HG02938 (cell line): ENCODE measurements around the gene PSMA3.
"Not testable (repeated sequence)": the region's sequence is repeated elsewhere in the genome, so short reads cannot be mapped to it uniquely, and the experiment has no call there.

Experiments used
- ATAC-seq: cut with Tn5 transposase; IDR thresholded peaks from one replicate; pipeline ENCODE4 v1.9.1; 2021; ENCODE audit warnings: mild to moderate bottlenecking, moderate library complexity; ENCODE audit not compliant: unreplicated experiment

PSMA3 gene

GRCh38 chr14:58244556-58245387, at the start of gene PSMA3:
Gene PSMA3 (plus strand): TSS chr14:58244843. CDS start chr14:58244921, 78 bp downstream.
- peak; percentile 93 for ATAC-seq

- no peak for ATAC-seq
These were observed 48.4 kb upstream of the PSMA3 start for GRCh38 chr14:58196198-58196597.

GRCh38 chr14:58198086-58198485, 46.6 kb upstream of the PSMA3 start:
- ATAC-seq: no peak

- ATAC-seq: peak; percentile 87
These were observed 44.7 kb upstream of the PSMA3 start, which contains the start of gene ACTR10 for GRCh38 chr14:58199726-58200479. Gene ACTR10 (plus strand): TSS chr14:58200149. CDS start chr14:58200218, 69 bp downstream.

GRCh38 chr14:58200480-58200841, 44.2 kb upstream of the PSMA3 start:
- peak; percentile 18 for ATAC-seq

- no peak for ATAC-seq
These were observed 43.8 kb upstream of the PSMA3 start for GRCh38 chr14:58200846-58201245.

- ATAC-seq: no peak
These were observed 31.5 kb upstream of the PSMA3 start for GRCh38 chr14:58213176-58213575.

GRCh38 chr14:58215191-58215914, 29.3 kb upstream of the PSMA3 start:
- ATAC-seq: no peak

- ATAC-seq: no peak
These were observed 28.1 kb upstream of the PSMA3 start for GRCh38 chr14:58216544-58216943.

- no peak for ATAC-seq
These were observed 17.4 kb upstream of the PSMA3 start for GRCh38 chr14:58227096-58227819.

- ATAC-seq: no peak
These were observed 6.1 kb upstream of the PSMA3 start for GRCh38 chr14:58238252-58239243.

- no peak for ATAC-seq
These were observed 5.1 kb upstream of the PSMA3 start for GRCh38 chr14:58239244-58240195.

- ATAC-seq: peak; percentile 25
These were observed 670 bp upstream of the PSMA3 start for GRCh38 chr14:58243790-58244555.

- ATAC-seq: no peak
These were observed 919 bp downstream of the PSMA3 start for GRCh38 chr14:58245562-58245961.

- ATAC-seq: no peak
These were observed 5.0 kb downstream of the PSMA3 start for GRCh38 chr14:58249611-58250010.

GRCh38 chr14:58258156-58258555, 13.5 kb downstream of the PSMA3 start:
- no peak for ATAC-seq

GRCh38 chr14:58262005-58262404, 17.4 kb downstream of the PSMA3 start:
- not testable (repeated sequence) for ATAC-seq

GRCh38 chr14:58265401-58265800, 20.8 kb downstream of the PSMA3 start:
- no peak for ATAC-seq
